H1 (cell line): ENCODE measurements around the gene GRM4. TPM values are rescaled to one million over a fixed set of nuclear protein-coding genes. Genes with fewer than 3 reads are reported as not detected.

ENCODE experiments used
- CTCF ChIA-PET: fragments of 300-600 bp; sonication (Branson Sonifier 250); formaldehyde crosslinking; loops from one replicate; lab custom pipeline; 2021; ENCODE audit not compliant: partially characterized antibody; lab: Charles Lee
- POLR2A ChIA-PET: fragments of 300-600 bp; sonication (Branson Sonifier 250); formaldehyde crosslinking; loops from one replicate; lab custom pipeline; 2021; ENCODE audit warnings: inconsistent platforms; ENCODE audit not compliant: partially characterized antibody; lab: Charles Lee
- DNase-seq, 2 experiments: peaks; one replicate each; pipeline versions ENCODE4 v3.0.0 to v3.0.0-alpha.2; 2010 to 2022; ENCODE audit warnings: low spot score in 2 of 2, low read depth in 1 of 2, mixed read lengths in 1 of 2
- FAIRE-seq: peaks from 2 replicates; lab custom pipeline; 2011; peaks lifted over from hg19 to GRCh38; lab: Jason Lieb, UNC
- H2AFZ ChIP-seq: 2 replicates; pipeline ENCODE4 v1.8.1; 2012; ENCODE audit warnings: low read length, inconsistent platforms
- H2AK5ac ChIP-seq: 2 replicates; pipeline ENCODE4 v1.6.1; 2013; ENCODE audit warnings: low read depth, low read length
- H2BK120ac ChIP-seq: replicated peaks from 2 replicates; pipeline ENCODE3; 2013; ENCODE audit warnings: low read depth, low read length, inconsistent platforms
- H2BK12ac ChIP-seq: 2 replicates; pipeline ENCODE4 v1.6.1; 2013; ENCODE audit warnings: low read depth, low read length
- H2BK15ac ChIP-seq: 2 replicates; pipeline ENCODE4 v1.6.1; 2013; ENCODE audit warnings: low read length
- H2BK20ac ChIP-seq: 2 replicates; pipeline ENCODE4 v1.6.1; 2013; ENCODE audit warnings: low read length
- H2BK5ac ChIP-seq: 2 replicates; pipeline ENCODE4 v1.6.1; 2013; ENCODE audit warnings: low read depth, low read length
- H3K14ac ChIP-seq: 2 replicates; pipeline ENCODE4 v1.6.1; 2013; ENCODE audit warnings: inconsistent platforms; ENCODE audit not compliant: insufficient read length
- H3K18ac ChIP-seq: 2 replicates; pipeline ENCODE4 v1.6.1; 2013; ENCODE audit warnings: low read length; ENCODE audit errors: extremely low read depth
- H3K23ac ChIP-seq: 2 replicates; pipeline ENCODE4 v1.6.1; 2013; ENCODE audit warnings: inconsistent platforms; ENCODE audit not compliant: insufficient read length
- H3K23me2 ChIP-seq: 2 replicates; pipeline ENCODE4 v1.6.1; 2013; ENCODE audit warnings: low read depth, low read length
- H3K27ac ChIP-seq: 2 replicates; pipeline ENCODE4 v1.6.1; 2011; ENCODE audit warnings: low read depth, low read length, inconsistent platforms
- H3K27me3 ChIP-seq, 4 experiments: replicated peaks in 1 of 4; 1 replicate in 1 of 4; 2 replicates in 3 of 4; pipeline versions ENCODE4 v1.6.1 to v1.8.1; 2011 to 2013; ENCODE audit warnings: low read length in 3 of 4, mild to moderate bottlenecking in 3 of 4, inconsistent platforms in 2 of 4, mixed read lengths in 2 of 4, moderate library complexity in 1 of 4; ENCODE audit not compliant: control insufficient read depth in 3 of 4, insufficient read depth in 3 of 4; ENCODE audit errors: extremely low read depth in 1 of 4
- H3K36me3 ChIP-seq, 4 experiments: 2 replicates each; pipeline versions ENCODE4 v1.6.1 to v1.8.1; 2011 to 2013; ENCODE audit warnings: mild to moderate bottlenecking in 4 of 4, low read length in 3 of 4, moderate library complexity in 2 of 4, control low read depth in 1 of 4, inconsistent platforms in 1 of 4; ENCODE audit not compliant: insufficient read depth in 4 of 4, control insufficient read depth in 2 of 4
- H3K4ac ChIP-seq: replicated peaks from 2 replicates; pipeline ENCODE3; 2013; ENCODE audit warnings: low read length, low read depth, mixed read lengths, inconsistent platforms; ENCODE audit not compliant: insufficient read length
- H3K4me1 ChIP-seq, 4 experiments: replicated peaks in 1 of 4; 1 replicate in 1 of 4; 2 replicates in 3 of 4; pipeline versions ENCODE4 v1.6.1 to v1.8.1; 2011 to 2013; ENCODE audit warnings: low read length in 3 of 4, inconsistent platforms in 2 of 4, mixed read lengths in 1 of 4; ENCODE audit not compliant: insufficient read depth in 4 of 4, control insufficient read depth in 3 of 4
- H3K4me2 ChIP-seq, 2 experiments: 2 replicates each; pipeline versions ENCODE4 v1.6.1 to v1.8.1; 2011 to 2013; ENCODE audit warnings: low read depth in 2 of 2, low read length in 2 of 2, control low read depth in 1 of 2, inconsistent platforms in 1 of 2, mild to moderate bottlenecking in 1 of 2; ENCODE audit not compliant: insufficient read depth in 1 of 2
- H3K4me3 ChIP-seq, 4 experiments: fragments of 200-600, 300-600 bp in 1 of 4; sonication (generic), shearing (Covaris generic), sonication (Bioruptor Twin) in 1 of 4; 2 replicates each; pipeline versions ENCODE4 v1.5.1 to v1.8.1; 2011 to 2016; ENCODE audit warnings: low read length in 4 of 4, low read depth in 3 of 4, control low read depth in 2 of 4, inconsistent platforms in 2 of 4, mild to moderate bottlenecking in 2 of 4, mixed read lengths in 1 of 4, moderate library complexity in 1 of 4; ENCODE audit not compliant: insufficient read depth in 2 of 4; ENCODE audit errors: extremely low read depth in 1 of 4
- H3K56ac ChIP-seq: replicated peaks from 2 replicates; pipeline ENCODE3; 2013; ENCODE audit warnings: low read depth, mild to moderate bottlenecking, mixed read lengths, low read length, inconsistent platforms; ENCODE audit not compliant: insufficient read length
- H3K79me1 ChIP-seq: 2 replicates; pipeline ENCODE4 v1.6.1; 2013; ENCODE audit warnings: low read depth, low read length, control low read depth
- H3K79me2 ChIP-seq, 2 experiments: 2 replicates each; pipeline versions ENCODE4 v1.6.1 to v1.8.1; 2012 to 2013; ENCODE audit warnings: low read length in 2 of 2, mild to moderate bottlenecking in 2 of 2, inconsistent platforms in 1 of 2; ENCODE audit not compliant: insufficient read depth in 2 of 2, control insufficient read depth in 1 of 2
- H3K9ac ChIP-seq, 4 experiments: replicated peaks in 1 of 4; 1 replicate in 1 of 4; 2 replicates in 3 of 4; pipeline versions ENCODE4 v1.6.1 to v1.8.1; 2011 to 2013; ENCODE audit warnings: low read depth in 3 of 4, low read length in 3 of 4, control low read depth in 2 of 4, mild to moderate bottlenecking in 2 of 4, moderate library complexity in 2 of 4, inconsistent platforms in 1 of 4; ENCODE audit errors: extremely low read depth in 1 of 4
- H3K9me3 ChIP-seq, 2 experiments: 2 replicates each; pipeline versions ENCODE4 v1.6.1 to v1.8.1; 2012 to 2013; ENCODE audit warnings: mild to moderate bottlenecking in 2 of 2, moderate library complexity in 2 of 2, control low read depth in 1 of 2, inconsistent platforms in 1 of 2, low read depth in 1 of 2, low read length in 1 of 2, mixed read lengths in 1 of 2; ENCODE audit not compliant: insufficient read depth in 2 of 2
- H4K20me1 ChIP-seq, 2 experiments: replicated peaks in 1 of 2; 2 replicates each; pipeline versions ENCODE3 to v1.8.1; 2011 to 2013; ENCODE audit warnings: inconsistent platforms in 2 of 2, low read length in 2 of 2, mild to moderate bottlenecking in 1 of 2; ENCODE audit not compliant: insufficient read depth in 2 of 2, control insufficient read depth in 1 of 2
- H4K5ac ChIP-seq: 2 replicates; pipeline ENCODE4 v1.6.1; 2013; ENCODE audit warnings: low read length, low read depth, mixed read lengths, inconsistent platforms; ENCODE audit not compliant: insufficient read length
- H4K8ac ChIP-seq: 2 replicates; pipeline ENCODE4 v1.8.0; 2013; ENCODE audit warnings: mild to moderate bottlenecking, moderate library complexity, low read length, inconsistent platforms; ENCODE audit not compliant: insufficient read depth; ENCODE audit errors: extremely low read depth
- H4K91ac ChIP-seq: replicated peaks from 2 replicates; pipeline ENCODE3; 2013; ENCODE audit warnings: low read length, mixed read lengths, inconsistent platforms; ENCODE audit not compliant: insufficient read length
- JUND ChIP-seq: IDR thresholded peaks from 2 replicates; pipeline ENCODE4 v1.6.1; 2011; ENCODE audit warnings: mild to moderate bottlenecking, improper control_type of control experiment, low read length
- USF2 ChIP-seq: IDR thresholded peaks from 2 replicates; pipeline ENCODE4 v1.6.1; 2011; ENCODE audit warnings: low read length, improper control_type of control experiment
- WGBS, 2 experiments: shearing (Covaris generic) in 1 of 2; methylation state at CpG; one replicate each; pipeline versions ENCODE4 v1.1.6 to v1.1.7; 2013 to 2015; ENCODE audit warnings: low lambda C conversion rate in 2 of 2, mixed read lengths in 2 of 2, inconsistent platforms in 1 of 2, low coverage in 1 of 2, missing lambda C conversion rate in 1 of 2; ENCODE audit not compliant: insufficient replicate concordance in 2 of 2, insufficient coverage in 1 of 2, insufficient read length in 1 of 2; ENCODE audit errors: extremely low coverage in 1 of 2, missing lambda C conversion rate in 1 of 2; 5-methylcytosine and 5-hydroxymethylcytosine counted together
- polyA plus RNA-seq, 7 experiments: library from polyadenylated mRNA; depleted of rRNA in 3 of 7; stranded (reverse) in 5 of 7; unstranded in 2 of 7; fragments of >200 nt in 5 of 7; fragments of 200-250 nt in 2 of 7; gene quantifications; 1 replicate in 5 of 7; 2 replicates in 1 of 7; 4 replicates in 1 of 7; pipeline versions ENCODE4 v1.2.1 to v1.2.3, GENCODE V29; 2011 to 2013; ENCODE audit warnings: missing spikeins in 2 of 7, mixed read lengths in 2 of 7
- total RNA-seq: library from RNA; stranded (reverse); fragmentation: NEBNext Ultra II Directional; extraction: Animal tissue kit (Norgen Biotek cat#: 25700); gene quantifications from 2 replicates; pipeline ENCODE4 v1.2.1, GENCODE V29; 2021

Gene GRM4
- total and polyA plus RNA-seq, 2 of the 8 experiments (the other 6 are each of a cell fraction or from before 2014, with no cell fraction given), result 19.6 to 21.5 TPM

GRCh38 chr6:34182751-34183531 is 37.1 kb upstream of the GRM4 start:
- Histone ChIP-seq H3K4me3 (no peak overlapping the region), H2BK120ac (no peak overlapping the region), H4K91ac (no peak overlapping the region), H2BK12ac (no peak overlapping the region), H3K4me1 (no peaks in the 10 kb centered on the region), H2AFZ (no peak overlapping the region), H2BK20ac (no peak overlapping the region), H3K27ac (no peak overlapping the region)
- 94% methylated on average over 8 of the region's 8 CpGs; no CpG with 5 or more reads in 1 of the 2 experiments for WGBS, 2 experiments
- TF ChIP-seq JUND, result no peak
- peak; percentile 60; the same call in 1 of the 2 replicates for TF ChIP-seq USF2
- TF ChIP-seq, all 59 proteins: peak for 1
- H3K56ac ChIP-seq, result no peak overlapping the region
- no peaks in the 10 kb centered on the region for H3K79me2 ChIP-seq
- DNase-seq (no peak), FAIRE-seq (no peak)
- H3K36me3 ChIP-seq, result no peaks in the 10 kb centered on the region
- H3K4ac ChIP-seq, result no peak overlapping the region
- H3K27me3 ChIP-seq, result no peaks in the 10 kb centered on the region
- no peak overlapping the region for H3K9ac ChIP-seq
- no peaks in the 10 kb centered on the region for H4K20me1 ChIP-seq
- no peaks in the 10 kb centered on the region for H3K79me1 ChIP-seq
- no peak overlapping the region for H3K18ac ChIP-seq
- ChIA-PET CTCF (interaction anchor here (1.3 to 2.0 kb wide), 4 partner anchors 13 to 67 kb away, joined by 3 to 6 read pairs (median 4); no protein-coding TSS in a partner anchor), POLR2A (interaction anchor here (1.1 to 1.6 kb wide), 3 partner anchors 44 to 61 kb away, joined by 3 to 4 read pairs (median 4); no protein-coding TSS in a partner anchor)
- H3K9me3 ChIP-seq, result no peaks in the 10 kb centered on the region; a peak in 1 of 4 replicates
- H4K5ac ChIP-seq, result no peak overlapping the region
- no peak overlapping the region for H2AK5ac ChIP-seq
- H2BK5ac ChIP-seq, result no peak overlapping the region
- H3K23me2 ChIP-seq, result no peaks in the 10 kb centered on the region
- no peak overlapping the region for H2BK15ac ChIP-seq
- no peak overlapping the region for H3K14ac ChIP-seq
- H4K8ac ChIP-seq, result no peak overlapping the region
- no peak overlapping the region for H3K23ac ChIP-seq
- no peak overlapping the region for H3K4me2 ChIP-seq
